ENCODE results near the gene DDX5.

DNA sequence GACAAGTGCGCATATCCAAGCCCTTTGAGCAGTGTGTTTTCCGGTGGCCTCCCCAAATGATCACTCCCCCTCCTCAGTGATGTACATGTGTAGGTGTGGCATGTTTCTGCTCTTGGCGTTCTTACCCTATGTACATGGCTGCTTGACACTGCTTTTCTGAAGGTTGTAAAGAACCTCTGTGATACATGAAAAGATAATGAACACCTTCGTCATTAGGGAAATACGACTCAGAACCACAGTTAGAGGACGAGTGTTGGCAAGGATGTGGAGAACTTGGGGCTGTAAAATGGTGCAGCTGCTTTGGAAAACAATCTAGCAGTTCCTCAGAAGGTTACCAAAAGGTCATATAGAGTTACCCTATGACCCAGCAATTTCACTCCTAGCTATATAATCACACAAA, 29.3 kb upstream of the DDX5 start:
- TF ChIP-seq, protein P1, sequence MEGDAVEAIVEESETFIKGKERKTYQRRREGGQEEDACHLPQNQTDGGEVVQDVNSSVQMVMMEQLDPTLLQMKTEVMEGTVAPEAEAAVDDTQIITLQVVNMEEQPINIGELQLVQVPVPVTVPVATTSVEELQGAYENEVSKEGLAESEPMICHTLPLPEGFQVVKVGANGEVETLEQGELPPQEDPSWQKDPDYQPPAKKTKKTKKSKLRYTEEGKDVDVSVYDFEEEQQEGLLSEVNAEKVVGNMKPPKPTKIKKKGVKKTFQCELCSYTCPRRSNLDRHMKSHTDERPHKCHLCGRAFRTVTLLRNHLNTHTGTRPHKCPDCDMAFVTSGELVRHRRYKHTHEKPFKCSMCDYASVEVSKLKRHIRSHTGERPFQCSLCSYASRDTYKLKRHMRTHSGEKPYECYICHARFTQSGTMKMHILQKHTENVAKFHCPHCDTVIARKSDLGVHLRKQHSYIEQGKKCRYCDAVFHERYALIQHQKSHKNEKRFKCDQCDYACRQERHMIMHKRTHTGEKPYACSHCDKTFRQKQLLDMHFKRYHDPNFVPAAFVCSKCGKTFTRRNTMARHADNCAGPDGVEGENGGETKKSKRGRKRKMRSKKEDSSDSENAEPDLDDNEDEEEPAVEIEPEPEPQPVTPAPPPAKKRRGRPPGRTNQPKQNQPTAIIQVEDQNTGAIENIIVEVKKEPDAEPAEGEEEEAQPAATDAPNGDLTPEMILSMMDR (IDR thresholded peaks at IDR 0.05) = no peak
- no peak for TF ChIP-seq POLR2A (IDR thresholded peaks at IDR 0.05)
